Stomach (tissue), 9 donors: ENCODE measurements around the gene OTUD1. TPM values are rescaled to one million over a fixed set of nuclear protein-coding genes. Genes with fewer than 3 reads are reported as not detected.

ENCODE experiments used
- DNase-seq, 2 donors: peaks; one replicate each; pipeline versions ENCODE4 v3.0.0 to v3.0.0-alpha.2; 2013 to 2019
- H3K27ac ChIP-seq, 5 donors: fragments of 200-600 bp in 4 of 5; sonication (generic) in 4 of 5; one replicate each; pipeline ENCODE4 v1.5.1; 2013 to 2019; ENCODE audit warnings: mild to moderate bottlenecking in 1 of 5, moderate library complexity in 1 of 5
- H3K27me3 ChIP-seq, 3 donors: fragments of 200-600 bp; sonication (generic); one replicate each; pipeline ENCODE4 v1.5.1; 2017 to 2019; ENCODE audit warnings: mixed run types in 1 of 3
- H3K36me3 ChIP-seq, 4 donors: fragments of 200-600 bp; sonication (generic); 1 replicate in 3 of 4; 2 replicates in 1 of 4; pipeline ENCODE4 v1.5.1; 2016 to 2019
- H3K4me1 ChIP-seq, 4 donors: fragments of 200-600 bp; sonication (generic); one replicate each; pipeline ENCODE4 v1.5.1; 2016 to 2019
- H3K4me3 ChIP-seq, 4 donors: fragments of 200-600 bp; sonication (generic) in 3 of 4; one replicate each; pipeline ENCODE4 v1.5.1; 2016 to 2019; ENCODE audit warnings: mild to moderate bottlenecking in 1 of 4
- H3K9me3 ChIP-seq, 4 donors: fragments of 200-600 bp; sonication (generic); one replicate each; pipeline ENCODE4 v1.5.1; 2016 to 2019
- EP300 ChIP-seq: sonication (generic); formaldehyde crosslinking; IDR thresholded peaks from one replicate; pipeline ENCODE4 v1.6.1; 2017; ENCODE audit warnings: antibody characterized with exemption
- POLR2A ChIP-seq, 4 donors: fragments of 450-650 bp; IDR thresholded peaks; one replicate each; pipeline ENCODE4 v1.6.1; 2016; ENCODE audit warnings: antibody characterized with exemption in 4 of 4, control low read depth in 2 of 4, mild to moderate bottlenecking in 1 of 4, moderate library complexity in 1 of 4
- POLR2AphosphoS5 ChIP-seq, 3 donors: sonication (generic); formaldehyde crosslinking; IDR thresholded peaks; one replicate each; pipeline ENCODE4 v1.6.1; 2016; ENCODE audit warnings: antibody characterized with exemption in 3 of 3
- WGBS, 5 donors: extraction: QIAGEN DNeasy Blood & Tissue Kit in 3 of 5; methylation state at CpG; one replicate each; pipeline versions ENCODE4 v1.1.5 to v1.1.7; 2013 to 2018; 5-methylcytosine and 5-hydroxymethylcytosine counted together
- intact Hi-C: fragments of 100-400 bp; cut with DNase I; formaldehyde crosslinking; loops from one replicate; pipeline ENCODE4 v1.15.1; 2023; ENCODE audit warnings: low total_unique reads
- polyA plus RNA-seq, 3 donors: library from polyadenylated mRNA; stranded (reverse); fragments of 200-250 nt; gene quantifications; one replicate each; pipeline ENCODE4 v1.2.3, GENCODE V29; 2013
- total RNA-seq, 5 donors: library from RNA; depleted of rRNA; stranded (reverse); fragments of >200 nt; gene quantifications; one replicate each; pipeline versions ENCODE4 v1.1.0 to v1.2.3, GENCODE V29; 2014 to 2016
- TF ChIP-seq, protein P1 (sequence below), 7 experiments: fragments of 450-650 bp in 4 of 7; fragments of 200-600 bp in 3 of 7; sonication (generic) in 3 of 7; IDR thresholded peaks; one replicate each; pipeline ENCODE4 v1.5.1; 2016 to 2019; ENCODE audit warnings: antibody characterized with exemption in 7 of 7, control low read depth in 2 of 7, mild to moderate bottlenecking in 1 of 7
- donor health status: healthy with polysubstance abuse.
- donor health status: Bipolar disorder and iron deficiency.
- donor health status: healthy.

The OTUD1 gene
- total and polyA plus RNA-seq, 8 donors, result 5.0 to 36.9 (median 14.9) TPM

GRCh38 chr10:23448323-23448722 is 9.4 kb downstream of the OTUD1 start:
- Histone ChIP-seq H3K4me1 (peaks cover 0 to 21% (median 6%) of the 10 kb centered on the region in 4 donors), H3K27ac (peak overlapping the region in 1 of 5 donors; percentile 19), H3K9me3 (no peaks in the 10 kb centered on the region), H3K4me3 (no peak overlapping the region), H3K36me3 (peaks cover 0 to 20% (median 11%) of the 10 kb centered on the region in 4 donors), H3K27me3 (no peaks in the 10 kb centered on the region)
- WGBS, 5 donors, result 94 to 98% (median 96%) methylated on average over 2 of the region's 2 CpGs
- intact Hi-C loops, result no loop called here
- TF ChIP-seq, protein P1, sequence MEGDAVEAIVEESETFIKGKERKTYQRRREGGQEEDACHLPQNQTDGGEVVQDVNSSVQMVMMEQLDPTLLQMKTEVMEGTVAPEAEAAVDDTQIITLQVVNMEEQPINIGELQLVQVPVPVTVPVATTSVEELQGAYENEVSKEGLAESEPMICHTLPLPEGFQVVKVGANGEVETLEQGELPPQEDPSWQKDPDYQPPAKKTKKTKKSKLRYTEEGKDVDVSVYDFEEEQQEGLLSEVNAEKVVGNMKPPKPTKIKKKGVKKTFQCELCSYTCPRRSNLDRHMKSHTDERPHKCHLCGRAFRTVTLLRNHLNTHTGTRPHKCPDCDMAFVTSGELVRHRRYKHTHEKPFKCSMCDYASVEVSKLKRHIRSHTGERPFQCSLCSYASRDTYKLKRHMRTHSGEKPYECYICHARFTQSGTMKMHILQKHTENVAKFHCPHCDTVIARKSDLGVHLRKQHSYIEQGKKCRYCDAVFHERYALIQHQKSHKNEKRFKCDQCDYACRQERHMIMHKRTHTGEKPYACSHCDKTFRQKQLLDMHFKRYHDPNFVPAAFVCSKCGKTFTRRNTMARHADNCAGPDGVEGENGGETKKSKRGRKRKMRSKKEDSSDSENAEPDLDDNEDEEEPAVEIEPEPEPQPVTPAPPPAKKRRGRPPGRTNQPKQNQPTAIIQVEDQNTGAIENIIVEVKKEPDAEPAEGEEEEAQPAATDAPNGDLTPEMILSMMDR (IDR thresholded peaks at IDR 0.05), result no peak
- TF ChIP-seq POLR2A (IDR thresholded peaks at IDR 0.05) (no peak), EP300 (no peak), POLR2AphosphoS5 (IDR thresholded peaks at IDR 0.05) (no peak)
- DNase-seq, result no peak

- TF ChIP-seq POLR2AphosphoS5 (IDR thresholded peaks at IDR 0.05) (no peak), POLR2A (IDR thresholded peaks at IDR 0.05) (no peak), EP300 (no peak)
- TF ChIP-seq, protein P1 (IDR thresholded peaks at IDR 0.05), result no peak
- H3K27me3 ChIP-seq, result no peaks in the 10 kb centered on the region
- WGBS, 5 donors, result 70 to 77% (median 77%) methylated on average over 7 of the region's 7 CpGs
- DNase-seq, result peak in 1 of 2 donors; percentile 45
- H3K4me1 ChIP-seq, result peaks cover 0 to 14% (median 3%) of the 10 kb centered on the region in 4 donors
- H3K27ac ChIP-seq, result peak overlapping the region in 2 of 5 donors; percentile 17 to 19
- H3K4me3 ChIP-seq, result no peak overlapping the region
- H3K9me3 ChIP-seq, result no peaks in the 10 kb centered on the region
- peaks cover 0 to 14% (median 8%) of the 10 kb centered on the region in 4 donors for H3K36me3 ChIP-seq
- intact Hi-C loops, result no loop called here
These were observed 10.1 kb downstream of the OTUD1 start for GRCh38 chr10:23448802-23449570.

DNA sequence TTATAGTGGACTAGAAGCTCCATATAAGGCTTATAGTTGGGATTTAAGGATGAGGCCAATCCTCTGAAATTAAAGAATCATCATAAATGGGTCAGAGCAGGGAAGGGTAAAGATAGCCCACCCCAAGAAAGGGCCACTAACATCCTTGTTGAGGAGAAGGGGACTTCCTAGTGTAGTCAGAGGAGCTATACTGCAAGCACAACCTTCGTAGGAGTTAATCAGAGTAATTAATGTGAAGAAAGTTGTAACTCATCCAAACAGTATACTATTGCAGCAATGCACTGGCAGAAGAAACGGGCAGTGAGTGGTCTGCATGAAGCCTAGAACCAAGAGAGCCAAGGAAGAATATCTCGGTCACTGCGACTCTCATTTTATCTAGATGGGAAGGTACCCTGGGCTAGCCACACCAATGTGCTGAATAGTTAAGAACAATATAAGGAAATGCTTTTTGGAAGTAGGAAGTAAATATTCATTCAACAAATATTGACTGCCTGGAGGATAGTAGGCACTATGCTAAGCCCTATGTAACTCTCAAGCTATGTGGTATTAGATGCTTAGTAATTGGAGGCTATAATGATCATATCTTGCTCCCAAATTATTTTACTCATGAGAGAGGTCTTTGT is 13.3 kb downstream of the OTUD1 start:
- H3K4me1 ChIP-seq, result peaks cover 0 to 11% (median 0%) of the 10 kb centered on the region in 4 donors
- H3K4me3 ChIP-seq, result no peak overlapping the region
- H3K27me3 ChIP-seq, result no peaks in the 10 kb centered on the region
- peaks cover 0 to 3% (median 0%) of the 10 kb centered on the region in 4 donors for H3K36me3 ChIP-seq
- no peaks in the 10 kb centered on the region for H3K9me3 ChIP-seq
- TF ChIP-seq POLR2AphosphoS5 (IDR thresholded peaks at IDR 0.05), result no peak
- TF ChIP-seq, protein P1 (IDR thresholded peaks at IDR 0.05), result no peak
- TF ChIP-seq POLR2A (IDR thresholded peaks at IDR 0.05), result no peak
- TF ChIP-seq EP300, result no peak
- DNase-seq, result no peak
- WGBS, 5 donors, result 74 to 90% (median 83%) methylated on average over 4 of the region's 4 CpGs
- H3K27ac ChIP-seq, result no peak overlapping the region
- intact Hi-C loops, result no loop called here

- H3K27ac ChIP-seq, result no peak overlapping the region
- H3K4me1 ChIP-seq, result peaks cover 0 to 9% (median 0%) of the 10 kb centered on the region in 4 donors
- H3K9me3 ChIP-seq, result no peaks in the 10 kb centered on the region
- no peaks in the 10 kb centered on the region for H3K36me3 ChIP-seq
- TF ChIP-seq EP300, result no peak
- no peak for DNase-seq
- no peaks in the 10 kb centered on the region for H3K27me3 ChIP-seq
- no peak overlapping the region for H3K4me3 ChIP-seq
- WGBS, 5 donors, result 58 to 73% (median 72%) methylated on average over 4 of the region's 4 CpGs
- intact Hi-C loops, result no loop called here
These were observed 14.6 kb downstream of the OTUD1 start for GRCh38 chr10:23453465-23453864.
